Measurements from ENCODE around the gene PLB1.

Gene PLB1

GRCh38 chr2:28558158-28558820 lies 62.4 kb downstream of the PLB1 start:
- Histone ChIP-seq H3K9me3 (ENCODE audit: insufficient read depth, low read depth, low read length) (no peaks in the 10 kb centered on the region), H2AFZ (ENCODE audit: low read length) (no peak overlapping the region), H3K4me3 (ENCODE audit: low read length, poor library complexity, severe bottlenecking) (no peak overlapping the region), H3K9ac (ENCODE audit: low read depth, low read length, poor library complexity, severe bottlenecking) (no peak overlapping the region), H4K20me1 (ENCODE audit: insufficient read depth, low read length, poor library complexity, severe bottlenecking) (no peaks in the 10 kb centered on the region), H3K36me3 (ENCODE audit: insufficient read depth, low read length) (no peaks in the 10 kb centered on the region), H3K27me3 (ENCODE audit: insufficient read depth, low read length, poor library complexity, severe bottlenecking) (no peaks in the 10 kb centered on the region), H3K4me1 (ENCODE audit: insufficient read depth, low read length, poor library complexity, severe bottlenecking) (no peaks in the 10 kb centered on the region), H3K79me2 (ENCODE audit: insufficient read depth, low read length) (no peaks in the 10 kb centered on the region), H3F3A (ENCODE audit: low read depth) (no peaks in the 10 kb centered on the region), H3K9me2 (replicated peaks; ENCODE audit: low read depth, low read length) (no peaks in the 10 kb centered on the region), H3K4me2 (ENCODE audit: low read depth, low read length, poor library complexity, severe bottlenecking) (no peak overlapping the region)
- TF ChIP-seq EZH2phosphoT487 (IDR thresholded peaks at IDR 0.05; ENCODE audit: borderline replicate concordance), result no peak
- TF ChIP-seq CTCF (conservative IDR thresholded peaks at IDR 0.05; ENCODE audit: low read length), result no peak

DNA sequence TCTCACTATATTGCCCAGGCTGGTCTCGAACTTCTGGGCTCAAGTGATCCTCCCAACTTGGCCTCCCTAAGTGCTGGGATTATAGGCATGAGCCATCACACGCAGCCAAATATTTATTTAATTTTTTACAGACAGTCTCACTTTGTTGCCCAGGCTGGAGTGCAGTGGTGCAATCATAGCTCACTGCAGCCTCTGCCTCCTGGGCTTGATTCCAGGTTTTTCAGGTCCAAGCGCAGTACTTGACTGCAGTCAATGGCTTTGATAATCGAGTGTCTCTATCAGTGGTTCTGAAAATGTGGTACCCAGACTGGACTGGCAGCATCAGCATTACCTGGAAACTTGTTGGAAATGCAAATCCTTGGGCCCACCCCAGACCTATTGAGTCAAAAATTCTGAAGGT lies 63.1 kb downstream of the PLB1 start:
- H3K9ac ChIP-seq (ENCODE audit: low read depth, low read length, poor library complexity, severe bottlenecking), result no peak overlapping the region
- no peaks in the 10 kb centered on the region for H3K79me2 ChIP-seq (ENCODE audit: insufficient read depth, low read length)
- H3K9me2 ChIP-seq (replicated peaks; ENCODE audit: low read depth, low read length), result no peaks in the 10 kb centered on the region
- H3K4me3 ChIP-seq (ENCODE audit: low read length, poor library complexity, severe bottlenecking), result no peak overlapping the region
- H3K4me2 ChIP-seq (ENCODE audit: low read depth, low read length, poor library complexity, severe bottlenecking), result no peak overlapping the region
- H3K36me3 ChIP-seq (ENCODE audit: insufficient read depth, low read length), result no peaks in the 10 kb centered on the region
- H3K27me3 ChIP-seq (ENCODE audit: insufficient read depth, low read length, poor library complexity, severe bottlenecking), result no peaks in the 10 kb centered on the region
- no peaks in the 10 kb centered on the region for H3F3A ChIP-seq (ENCODE audit: low read depth)
- no peak for TF ChIP-seq EZH2phosphoT487 (IDR thresholded peaks at IDR 0.05; ENCODE audit: borderline replicate concordance)
- no peak for TF ChIP-seq CTCF (conservative IDR thresholded peaks at IDR 0.05; ENCODE audit: low read length)
- H2AFZ ChIP-seq (ENCODE audit: low read length), result no peak overlapping the region
- no peaks in the 10 kb centered on the region for H3K9me3 ChIP-seq (ENCODE audit: insufficient read depth, low read depth, low read length)
- H3K4me1 ChIP-seq (ENCODE audit: insufficient read depth, low read length, poor library complexity, severe bottlenecking), result no peaks in the 10 kb centered on the region
- H4K20me1 ChIP-seq (ENCODE audit: insufficient read depth, low read length, poor library complexity, severe bottlenecking), result no peaks in the 10 kb centered on the region

- H4K20me1 ChIP-seq (ENCODE audit: insufficient read depth, low read length, poor library complexity, severe bottlenecking), result no peaks in the 10 kb centered on the region
- H3K4me1 ChIP-seq (ENCODE audit: insufficient read depth, low read length, poor library complexity, severe bottlenecking), result peaks cover 12% of the 10 kb centered on the region
- H3K9me2 ChIP-seq (replicated peaks; ENCODE audit: low read depth, low read length), result no peaks in the 10 kb centered on the region
- H3F3A ChIP-seq (ENCODE audit: low read depth), result no peaks in the 10 kb centered on the region
- H3K36me3 ChIP-seq (ENCODE audit: insufficient read depth, low read length), result no peaks in the 10 kb centered on the region
- H3K79me2 ChIP-seq (ENCODE audit: insufficient read depth, low read length), result no peaks in the 10 kb centered on the region
- TF ChIP-seq EZH2phosphoT487 (IDR thresholded peaks at IDR 0.05; ENCODE audit: borderline replicate concordance) (no peak), CTCF (conservative IDR thresholded peaks at IDR 0.05; ENCODE audit: low read length) (no peak)
- H2AFZ ChIP-seq (ENCODE audit: low read length), result no peak overlapping the region
- no peaks in the 10 kb centered on the region for H3K9me3 ChIP-seq (ENCODE audit: insufficient read depth, low read depth, low read length)
- no peak overlapping the region for H3K9ac ChIP-seq (ENCODE audit: low read depth, low read length, poor library complexity, severe bottlenecking)
- H3K4me2 ChIP-seq (ENCODE audit: low read depth, low read length, poor library complexity, severe bottlenecking), result no peak overlapping the region
- H3K4me3 ChIP-seq (ENCODE audit: low read length, poor library complexity, severe bottlenecking), result no peak overlapping the region
- H3K27me3 ChIP-seq (ENCODE audit: insufficient read depth, low read length, poor library complexity, severe bottlenecking), result no peaks in the 10 kb centered on the region
Observed at GRCh38 chr2:28563869-28564268, 68.0 kb downstream of the PLB1 start.
